Adrenal gland (tissue), 12 donors: ENCODE results near the gene SLX4. TPM values are rescaled to one million over a fixed set of nuclear protein-coding genes. Genes with fewer than 3 reads are reported as not detected.

ENCODE experiments used
- DNase-seq, 7 donors: peaks; one replicate each; pipeline ENCODE4 v3.0.0-alpha.2; 2019 to 2020
- H3K27ac ChIP-seq, 5 donors: fragments of 200-600 bp; sonication (generic) in 4 of 5; 1 replicate in 3 of 5; 2 replicates in 2 of 5; pipeline versions ENCODE4 v1.5.1 to v1.8.0; 2016 to 2020; ENCODE audit warnings: mild to moderate bottlenecking in 1 of 5
- H3K27me3 ChIP-seq: fragments of 200-600 bp; 2 replicates; pipeline ENCODE4 v1.8.0; 2021
- H3K36me3 ChIP-seq, 2 donors: fragments of 200-600 bp; replicated peaks in 1 of 2; 1 replicate in 1 of 2; 2 replicates in 1 of 2; pipeline versions ENCODE4 v1.5.1 to v1.8.0; 2018 to 2022
- H3K4me1 ChIP-seq, 2 donors: fragments of 200-600 bp; replicated peaks in 1 of 2; 1 replicate in 1 of 2; 2 replicates in 1 of 2; pipeline versions ENCODE4 v1.5.1 to v1.8.0; 2018 to 2021
- H3K4me3 ChIP-seq, 4 donors: fragments of 200-600 bp; sonication (generic) in 3 of 4; one replicate each; pipeline ENCODE4 v1.5.1; 2016 to 2018
- H3K9me3 ChIP-seq, 3 donors: fragments of 200-600 bp; sonication (generic) in 1 of 3; replicated peaks in 1 of 3; 1 replicate in 2 of 3; 2 replicates in 1 of 3; pipeline versions ENCODE4 v1.5.1 to v1.8.0; 2016 to 2021
- CTCF ChIP-seq, 6 experiments: fragments of 450-650 bp in 4 of 6; fragments of 200-600 bp in 2 of 6; sonication (generic) in 1 of 6; IDR thresholded peaks; 1 replicate in 5 of 6; 2 replicates in 1 of 6; pipeline versions ENCODE4 v1.5.1 to v1.8.0; 2016 to 2021; ENCODE audit warnings: antibody characterized with exemption in 6 of 6, mild to moderate bottlenecking in 2 of 6, moderate library complexity in 1 of 6
- POLR2A ChIP-seq, 2 donors: fragments of 450-650 bp; IDR thresholded peaks; one replicate each; pipeline ENCODE4 v1.6.1; 2017; ENCODE audit warnings: antibody characterized with exemption in 2 of 2, mild to moderate bottlenecking in 2 of 2, moderate library complexity in 1 of 2
- WGBS, 4 donors: extraction: QIAGEN DNeasy Blood & Tissue Kit in 2 of 4; methylation state at CpG; one replicate each; pipeline versions ENCODE4 v1.1.5 to v1.1.7; 2013 to 2017; 5-methylcytosine and 5-hydroxymethylcytosine counted together
- intact Hi-C, 2 donors: fragments of 100-400 bp; cut with DNase I; formaldehyde crosslinking; loops; one replicate each; pipeline versions ENCODE4 v1.14.1 to v1.15.0; 2022 to 2023
- polyA plus RNA-seq, 3 donors: library from polyadenylated mRNA; stranded (reverse); fragments of 200-250 nt in 2 of 3; fragments of 350-450 nt in 1 of 3; fragmentation: Illumina TruSeq in 1 of 3; extraction: RNeasy Lipid Tissue Mini Kit (QIAGEN cat#74804) in 1 of 3; gene quantifications; one replicate each; pipeline ENCODE4 v1.2.3, GENCODE V29; 2013 to 2014
- total RNA-seq, 9 donors: library from RNA; depleted of rRNA in 4 of 9; stranded (reverse); fragments of >200 nt in 4 of 9; fragments of 120-200 nt in 1 of 9; fragmentation: NEBNext Ultra II Directional in 1 of 9; extraction: Animal tissue kit (Norgen Biotek cat#: 25700) in 1 of 9; gene quantifications; one replicate each; pipeline versions ENCODE4 v1.1.0 to v1.2.4, GENCODE V29; 2013 to 2023
- donor health status: healthy with polysubstance abuse.
- donor health status: Bipolar disorder and iron deficiency.
- donor health status: DM: yes; HTN: yes; CAD: no.
- donor health status: DM: no; HTN: no; CAD: no.
- donor health status: DM: no; HTN: no; CAD: no.
- donor health status: DM: yes; HTN: yes; CAD: no.

SLX4 gene
- total and polyA plus RNA-seq, 12 donors: 1.7 to 8.2 (median 4.2) TPM

- H3K4me1 ChIP-seq: peaks cover 0 to 4% of the 10 kb centered on the region in 2 donors
- no peak overlapping the region for H3K4me3 ChIP-seq
- 69 to 75% (median 73%) methylated on average over 3 of the region's 3 CpGs for WGBS, 4 donors
- H3K36me3 ChIP-seq: peaks cover 0 to 53% of the 10 kb centered on the region in 2 donors
- H3K9me3 ChIP-seq: no peaks in the 10 kb centered on the region
- intact Hi-C loops: no loop called here
- TF ChIP-seq POLR2A (IDR thresholded peaks at IDR 0.05) (no peak), CTCF (IDR thresholded peaks at IDR 0.05) (no peak)
- no peak overlapping the region for H3K27ac ChIP-seq
- no peaks in the 10 kb centered on the region for H3K27me3 ChIP-seq
- DNase-seq: no peak
Measured at GRCh38 chr16:3536271-3536731, 75.1 kb downstream of the SLX4 start.

DNA sequence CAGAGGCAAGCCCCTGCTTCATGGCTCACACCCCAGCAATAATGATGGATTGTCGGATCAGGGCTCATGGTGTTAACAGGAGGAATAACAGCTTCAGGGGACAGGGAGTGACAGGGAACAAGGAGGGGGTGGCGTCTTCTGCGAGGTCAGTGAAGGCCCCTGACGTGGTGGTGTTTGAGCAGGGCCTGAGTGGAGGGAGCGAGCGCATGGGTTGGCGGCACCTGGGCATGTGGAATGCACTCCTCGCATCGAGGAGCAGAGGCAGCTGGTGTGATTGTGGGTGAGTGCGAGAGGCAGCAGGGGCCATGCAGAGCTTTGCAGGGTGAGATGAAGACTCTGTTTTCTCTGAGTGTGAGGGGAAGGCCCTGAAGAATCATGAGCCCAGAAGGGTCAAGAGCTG lies 77.3 kb downstream of the SLX4 start:
- no peaks in the 10 kb centered on the region for H3K9me3 ChIP-seq
- intact Hi-C loops: no loop called here
- DNase-seq: no peak
- TF ChIP-seq CTCF (IDR thresholded peaks at IDR 0.05) (no peak), POLR2A (IDR thresholded peaks at IDR 0.05) (no peak)
- WGBS, 4 donors: 95 to 97% (median 95%) methylated on average over 10 of the region's 10 CpGs
- no peak overlapping the region for H3K4me3 ChIP-seq
- peaks cover 0 to 4% of the 10 kb centered on the region in 2 donors for H3K4me1 ChIP-seq
- no peaks in the 10 kb centered on the region for H3K27me3 ChIP-seq
- peaks cover 0 to 52% of the 10 kb centered on the region in 2 donors for H3K36me3 ChIP-seq
- H3K27ac ChIP-seq: no peak overlapping the region

DNA sequence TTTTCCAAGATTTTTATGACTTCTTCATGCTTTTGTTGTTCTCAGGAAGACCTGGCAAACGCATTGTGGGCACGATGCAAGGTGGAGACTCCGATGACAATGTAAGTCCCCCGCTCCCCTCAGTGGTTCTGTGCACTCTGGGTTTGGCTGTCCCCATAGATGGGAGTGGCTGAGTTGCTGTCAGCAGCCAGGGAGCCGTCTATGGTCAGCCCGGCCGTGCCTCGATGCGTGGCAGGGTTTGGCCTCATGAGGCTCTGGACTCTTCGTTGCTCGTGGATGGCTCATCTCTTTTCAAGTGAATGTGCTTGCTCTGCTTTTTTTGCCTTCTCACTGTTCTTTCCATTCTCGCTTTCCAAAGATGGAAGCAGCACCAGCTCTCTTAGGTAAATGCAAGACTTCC lies 78.7 kb downstream of the SLX4 start:
- H3K27ac ChIP-seq: no peak overlapping the region
- DNase-seq: no peak
- intact Hi-C loops: no loop called here
- H3K36me3 ChIP-seq: peaks cover 0 to 47% of the 10 kb centered on the region in 2 donors
- TF ChIP-seq POLR2A (IDR thresholded peaks at IDR 0.05) (no peak), CTCF (IDR thresholded peaks at IDR 0.05) (no peak)
- H3K4me1 ChIP-seq: peaks cover 0 to 4% of the 10 kb centered on the region in 2 donors
- no peak overlapping the region for H3K4me3 ChIP-seq
- no peaks in the 10 kb centered on the region for H3K27me3 ChIP-seq
- WGBS, 4 donors: 90 to 98% (median 94%) methylated on average over 9 to 12 of the region's 12 CpGs
- no peaks in the 10 kb centered on the region for H3K9me3 ChIP-seq

Other genes with a start within 250 kb of the SLX4 start
- 10 to 100 TPM; 11.5 to 20.1 (median 14.3) TPM for gene ZSCAN32, start 210.6 kb downstream of the SLX4 start, total RNA-seq
- 10 to 100 TPM; 10.6 to 19.0 (median 11.5) TPM for gene ZSCAN32, start 210.6 kb downstream of the SLX4 start, polyA plus RNA-seq
- 10 to 100 TPM in 8 of 9 donors, 1 to 10 TPM in 1; 8.6 to 22.2 (median 11.0) TPM for gene ZNF174, start 210.4 kb downstream of the SLX4 start, total RNA-seq
- 10 to 100 TPM in 1 of 3 donors, 1 to 10 TPM in 2; 4.1 to 15.4 (median 5.7) TPM for gene ZNF174, start 210.4 kb downstream of the SLX4 start, polyA plus RNA-seq
- 1 to 10 TPM; 1.8 to 4.0 (median 2.9) TPM for gene ZNF597, start 168.1 kb downstream of the SLX4 start, total RNA-seq
- 1 to 10 TPM; 1.2 to 2.9 (median 1.3) TPM for gene ZNF597, start 168.1 kb downstream of the SLX4 start, polyA plus RNA-seq
- 10 to 100 TPM; 16.9 to 66.0 (median 51.1) TPM for gene NAA60, start 167.9 kb downstream of the SLX4 start, total RNA-seq
- gene NAA60, start 167.9 kb downstream of the SLX4 start, polyA plus RNA-seq: 10 to 100 TPM; 67.5 to 96.3 (median 86.3) TPM
- gene C16orf90, start 116.1 kb downstream of the SLX4 start, total RNA-seq: not detected
- not detected for gene C16orf90, start 116.1 kb downstream of the SLX4 start, polyA plus RNA-seq
- 10 to 100 TPM; 16.9 to 43.1 (median 20.9) TPM for gene CLUAP1, start 110.6 kb downstream of the SLX4 start, total RNA-seq
- gene CLUAP1, start 110.6 kb downstream of the SLX4 start, polyA plus RNA-seq: 10 to 100 TPM in 1 of 3 donors, 1 to 10 TPM in 2; 6.9 to 42.8 (median 9.2) TPM
- 1 to 10 TPM in 6 of 9 donors, under 1 TPM in 3; 0.33 to 2.5 (median 1.5) TPM for gene NLRC3, start 34.2 kb downstream of the SLX4 start, total RNA-seq
- gene NLRC3, start 34.2 kb downstream of the SLX4 start, polyA plus RNA-seq: 1 to 10 TPM in 1 of 3 donors, under 1 TPM in 2; 0.29 to 1.4 (median 0.47) TPM
- 10 to 100 TPM in 5 of 9 donors, 1 to 10 TPM in 4; 3.1 to 21.7 (median 12.1) TPM for gene DNASE1, start 43.1 kb upstream of the SLX4 start, total RNA-seq
- 10 to 100 TPM in 1 of 3 donors, 1 to 10 TPM in 2; 3.4 to 35.1 (median 6.0) TPM for gene DNASE1, start 43.1 kb upstream of the SLX4 start, polyA plus RNA-seq
- gene TRAP1, start 105.9 kb upstream of the SLX4 start, total RNA-seq: 100 to 1,000 TPM in 3 of 9 donors, 10 to 100 TPM in 6; 59.8 to 113 (median 87.6) TPM
- 100 to 1,000 TPM in 2 of 3 donors, 10 to 100 TPM in 1; 81.2 to 110 (median 100) TPM for gene TRAP1, start 105.9 kb upstream of the SLX4 start, polyA plus RNA-seq